H1 (cell line): ENCODE data around the gene DNAH8. TPM values are rescaled to one million over a fixed set of nuclear protein-coding genes. Genes with fewer than 3 reads are reported as not detected.

ENCODE experiments used
- CTCF ChIA-PET: fragments of 300-600 bp; sonication (Branson Sonifier 250); formaldehyde crosslinking; loops from one replicate; lab custom pipeline; 2021; ENCODE audit not compliant: partially characterized antibody; lab: Charles Lee
- POLR2A ChIA-PET: fragments of 300-600 bp; sonication (Branson Sonifier 250); formaldehyde crosslinking; loops from one replicate; lab custom pipeline; 2021; ENCODE audit warnings: inconsistent platforms; ENCODE audit not compliant: partially characterized antibody; lab: Charles Lee
- DNase-seq, 2 experiments: peaks; one replicate each; pipeline versions ENCODE4 v3.0.0 to v3.0.0-alpha.2; 2010 to 2022; ENCODE audit warnings: low spot score in 2 of 2, low read depth in 1 of 2, mixed read lengths in 1 of 2
- FAIRE-seq: peaks from 2 replicates; lab custom pipeline; 2011; peaks lifted over from hg19 to GRCh38; lab: Jason Lieb, UNC
- H2AFZ ChIP-seq: 2 replicates; pipeline ENCODE4 v1.8.1; 2012; ENCODE audit warnings: low read length, inconsistent platforms
- H2AK5ac ChIP-seq: 2 replicates; pipeline ENCODE4 v1.6.1; 2013; ENCODE audit warnings: low read depth, low read length
- H2BK120ac ChIP-seq: replicated peaks from 2 replicates; pipeline ENCODE3; 2013; ENCODE audit warnings: low read depth, low read length, inconsistent platforms
- H2BK12ac ChIP-seq: 2 replicates; pipeline ENCODE4 v1.6.1; 2013; ENCODE audit warnings: low read depth, low read length
- H2BK15ac ChIP-seq: 2 replicates; pipeline ENCODE4 v1.6.1; 2013; ENCODE audit warnings: low read length
- H2BK20ac ChIP-seq: 2 replicates; pipeline ENCODE4 v1.6.1; 2013; ENCODE audit warnings: low read length
- H2BK5ac ChIP-seq: 2 replicates; pipeline ENCODE4 v1.6.1; 2013; ENCODE audit warnings: low read depth, low read length
- H3K14ac ChIP-seq: 2 replicates; pipeline ENCODE4 v1.6.1; 2013; ENCODE audit warnings: inconsistent platforms; ENCODE audit not compliant: insufficient read length
- H3K18ac ChIP-seq: 2 replicates; pipeline ENCODE4 v1.6.1; 2013; ENCODE audit warnings: low read length; ENCODE audit errors: extremely low read depth
- H3K23ac ChIP-seq: 2 replicates; pipeline ENCODE4 v1.6.1; 2013; ENCODE audit warnings: inconsistent platforms; ENCODE audit not compliant: insufficient read length
- H3K23me2 ChIP-seq: 2 replicates; pipeline ENCODE4 v1.6.1; 2013; ENCODE audit warnings: low read depth, low read length
- H3K27ac ChIP-seq: 2 replicates; pipeline ENCODE4 v1.6.1; 2011; ENCODE audit warnings: low read depth, low read length, inconsistent platforms
- H3K27me3 ChIP-seq, 4 experiments: replicated peaks in 1 of 4; 1 replicate in 1 of 4; 2 replicates in 3 of 4; pipeline versions ENCODE4 v1.6.1 to v1.8.1; 2011 to 2013; ENCODE audit warnings: low read length in 3 of 4, mild to moderate bottlenecking in 3 of 4, inconsistent platforms in 2 of 4, mixed read lengths in 2 of 4, moderate library complexity in 1 of 4; ENCODE audit not compliant: control insufficient read depth in 3 of 4, insufficient read depth in 3 of 4; ENCODE audit errors: extremely low read depth in 1 of 4
- H3K36me3 ChIP-seq, 4 experiments: 2 replicates each; pipeline versions ENCODE4 v1.6.1 to v1.8.1; 2011 to 2013; ENCODE audit warnings: mild to moderate bottlenecking in 4 of 4, low read length in 3 of 4, moderate library complexity in 2 of 4, control low read depth in 1 of 4, inconsistent platforms in 1 of 4; ENCODE audit not compliant: insufficient read depth in 4 of 4, control insufficient read depth in 2 of 4
- H3K4ac ChIP-seq: replicated peaks from 2 replicates; pipeline ENCODE3; 2013; ENCODE audit warnings: low read length, low read depth, mixed read lengths, inconsistent platforms; ENCODE audit not compliant: insufficient read length
- H3K4me1 ChIP-seq, 4 experiments: replicated peaks in 1 of 4; 1 replicate in 1 of 4; 2 replicates in 3 of 4; pipeline versions ENCODE4 v1.6.1 to v1.8.1; 2011 to 2013; ENCODE audit warnings: low read length in 3 of 4, inconsistent platforms in 2 of 4, mixed read lengths in 1 of 4; ENCODE audit not compliant: insufficient read depth in 4 of 4, control insufficient read depth in 3 of 4
- H3K4me2 ChIP-seq, 2 experiments: 2 replicates each; pipeline versions ENCODE4 v1.6.1 to v1.8.1; 2011 to 2013; ENCODE audit warnings: low read depth in 2 of 2, low read length in 2 of 2, control low read depth in 1 of 2, inconsistent platforms in 1 of 2, mild to moderate bottlenecking in 1 of 2; ENCODE audit not compliant: insufficient read depth in 1 of 2
- H3K4me3 ChIP-seq, 4 experiments: fragments of 200-600, 300-600 bp in 1 of 4; sonication (generic), shearing (Covaris generic), sonication (Bioruptor Twin) in 1 of 4; 2 replicates each; pipeline versions ENCODE4 v1.5.1 to v1.8.1; 2011 to 2016; ENCODE audit warnings: low read length in 4 of 4, low read depth in 3 of 4, control low read depth in 2 of 4, inconsistent platforms in 2 of 4, mild to moderate bottlenecking in 2 of 4, mixed read lengths in 1 of 4, moderate library complexity in 1 of 4; ENCODE audit not compliant: insufficient read depth in 2 of 4; ENCODE audit errors: extremely low read depth in 1 of 4
- H3K56ac ChIP-seq: replicated peaks from 2 replicates; pipeline ENCODE3; 2013; ENCODE audit warnings: low read depth, mild to moderate bottlenecking, mixed read lengths, low read length, inconsistent platforms; ENCODE audit not compliant: insufficient read length
- H3K79me1 ChIP-seq: 2 replicates; pipeline ENCODE4 v1.6.1; 2013; ENCODE audit warnings: low read depth, low read length, control low read depth
- H3K79me2 ChIP-seq, 2 experiments: 2 replicates each; pipeline versions ENCODE4 v1.6.1 to v1.8.1; 2012 to 2013; ENCODE audit warnings: low read length in 2 of 2, mild to moderate bottlenecking in 2 of 2, inconsistent platforms in 1 of 2; ENCODE audit not compliant: insufficient read depth in 2 of 2, control insufficient read depth in 1 of 2
- H3K9ac ChIP-seq, 4 experiments: replicated peaks in 1 of 4; 1 replicate in 1 of 4; 2 replicates in 3 of 4; pipeline versions ENCODE4 v1.6.1 to v1.8.1; 2011 to 2013; ENCODE audit warnings: low read depth in 3 of 4, low read length in 3 of 4, control low read depth in 2 of 4, mild to moderate bottlenecking in 2 of 4, moderate library complexity in 2 of 4, inconsistent platforms in 1 of 4; ENCODE audit errors: extremely low read depth in 1 of 4
- H3K9me3 ChIP-seq, 2 experiments: 2 replicates each; pipeline versions ENCODE4 v1.6.1 to v1.8.1; 2012 to 2013; ENCODE audit warnings: mild to moderate bottlenecking in 2 of 2, moderate library complexity in 2 of 2, control low read depth in 1 of 2, inconsistent platforms in 1 of 2, low read depth in 1 of 2, low read length in 1 of 2, mixed read lengths in 1 of 2; ENCODE audit not compliant: insufficient read depth in 2 of 2
- H4K20me1 ChIP-seq, 2 experiments: replicated peaks in 1 of 2; 2 replicates each; pipeline versions ENCODE3 to v1.8.1; 2011 to 2013; ENCODE audit warnings: inconsistent platforms in 2 of 2, low read length in 2 of 2, mild to moderate bottlenecking in 1 of 2; ENCODE audit not compliant: insufficient read depth in 2 of 2, control insufficient read depth in 1 of 2
- H4K5ac ChIP-seq: 2 replicates; pipeline ENCODE4 v1.6.1; 2013; ENCODE audit warnings: low read length, low read depth, mixed read lengths, inconsistent platforms; ENCODE audit not compliant: insufficient read length
- H4K8ac ChIP-seq: 2 replicates; pipeline ENCODE4 v1.8.0; 2013; ENCODE audit warnings: mild to moderate bottlenecking, moderate library complexity, low read length, inconsistent platforms; ENCODE audit not compliant: insufficient read depth; ENCODE audit errors: extremely low read depth
- H4K91ac ChIP-seq: replicated peaks from 2 replicates; pipeline ENCODE3; 2013; ENCODE audit warnings: low read length, mixed read lengths, inconsistent platforms; ENCODE audit not compliant: insufficient read length
- CBX8 ChIP-seq: fragments of 300-800, 300-1000 bp; sonication (generic); IDR thresholded peaks from 2 replicates; pipeline ENCODE4 v1.7.1; 2016; ENCODE audit warnings: low read depth, low read length, borderline replicate concordance
- CREB1 ChIP-seq: IDR thresholded peaks from 2 replicates; pipeline ENCODE4 v1.6.1; 2012; ENCODE audit warnings: inconsistent platforms
- HDAC6 ChIP-seq: IDR thresholded peaks from one replicate; pipeline ENCODE4 v1.7.1; 2012; ENCODE audit warnings: low read depth, mild to moderate bottlenecking, inconsistent platforms, low read length, moderate library complexity
- JUN ChIP-seq: IDR thresholded peaks from 2 replicates; pipeline ENCODE4 v1.6.1; 2011; ENCODE audit warnings: low read depth, mild to moderate bottlenecking, improper control_type of control experiment, low read length
- NRF1 ChIP-seq: IDR thresholded peaks from 2 replicates; pipeline ENCODE4 v1.6.1; 2011; ENCODE audit warnings: mild to moderate bottlenecking, low read depth, low read length, improper control_type of control experiment
- POU5F1 ChIP-seq: IDR thresholded peaks from 2 replicates; pipeline ENCODE4 v1.6.1; 2011; ENCODE audit warnings: low read depth, mild to moderate bottlenecking, low read length, moderate library complexity
- RAD21 ChIP-seq, 2 experiments: IDR thresholded peaks in 1 of 2; conservative IDR thresholded peaks in 1 of 2; 2 replicates each; pipeline ENCODE4 v1.6.1; 2011; ENCODE audit warnings: low read depth in 2 of 2, low read length in 2 of 2, improper control_type of control experiment in 1 of 2, inconsistent platforms in 1 of 2, mild to moderate bottlenecking in 1 of 2, moderate library complexity in 1 of 2
- RBBP5 ChIP-seq: IDR thresholded peaks from 2 replicates; pipeline ENCODE4 v1.7.1; 2012; ENCODE audit warnings: low read depth, mild to moderate bottlenecking, inconsistent platforms, low read length, moderate library complexity, borderline replicate concordance
- SP2 ChIP-seq: IDR thresholded peaks from 2 replicates; pipeline ENCODE4 v1.6.1; 2012; ENCODE audit warnings: mild to moderate bottlenecking, low read length, inconsistent platforms
- TCF12 ChIP-seq: IDR thresholded peaks from 2 replicates; pipeline ENCODE4 v1.6.1; 2011; ENCODE audit warnings: low read depth, mild to moderate bottlenecking, low read length
- WGBS, 2 experiments: shearing (Covaris generic) in 1 of 2; methylation state at CpG; one replicate each; pipeline versions ENCODE4 v1.1.6 to v1.1.7; 2013 to 2015; ENCODE audit warnings: low lambda C conversion rate in 2 of 2, mixed read lengths in 2 of 2, inconsistent platforms in 1 of 2, low coverage in 1 of 2, missing lambda C conversion rate in 1 of 2; ENCODE audit not compliant: insufficient replicate concordance in 2 of 2, insufficient coverage in 1 of 2, insufficient read length in 1 of 2; ENCODE audit errors: extremely low coverage in 1 of 2, missing lambda C conversion rate in 1 of 2; 5-methylcytosine and 5-hydroxymethylcytosine counted together
- polyA plus RNA-seq, 7 experiments: library from polyadenylated mRNA; depleted of rRNA in 3 of 7; stranded (reverse) in 5 of 7; unstranded in 2 of 7; fragments of >200 nt in 5 of 7; fragments of 200-250 nt in 2 of 7; gene quantifications; 1 replicate in 5 of 7; 2 replicates in 1 of 7; 4 replicates in 1 of 7; pipeline versions ENCODE4 v1.2.1 to v1.2.3, GENCODE V29; 2011 to 2013; ENCODE audit warnings: missing spikeins in 2 of 7, mixed read lengths in 2 of 7
- total RNA-seq: library from RNA; stranded (reverse); fragmentation: NEBNext Ultra II Directional; extraction: Animal tissue kit (Norgen Biotek cat#: 25700); gene quantifications from 2 replicates; pipeline ENCODE4 v1.2.1, GENCODE V29; 2021

DNAH8 gene
- total and polyA plus RNA-seq, 2 of the 8 experiments (the other 6 are each of a cell fraction or from before 2014, with no cell fraction given), result under 0.01 TPM; not detected in 1

- H4K20me1 ChIP-seq, result no peaks in the 10 kb centered on the region
- no peak overlapping the region for H4K5ac ChIP-seq
- no peak overlapping the region for H4K91ac ChIP-seq
- H3K27me3 ChIP-seq, result no peaks in the 10 kb centered on the region
- H3K56ac ChIP-seq, result no peak overlapping the region
- H2BK15ac ChIP-seq, result no peak overlapping the region
- H3K27ac ChIP-seq, result no peak overlapping the region
- CTCF ChIA-PET, result interaction anchor here (1.3 to 2.6 kb wide), 2 partner anchors 49 to 148 kb away, joined by 4 to 10 read pairs; no protein-coding TSS in a partner anchor
- FAIRE-seq (no peak), DNase-seq (no peak)
- H3K36me3 ChIP-seq, result no peaks in the 10 kb centered on the region
- H3K79me2 ChIP-seq, result no peaks in the 10 kb centered on the region
- no peaks in the 10 kb centered on the region for H3K9me3 ChIP-seq
- no peak overlapping the region for H3K4me2 ChIP-seq
- WGBS, 2 experiments, result 84% methylated on average over 5 of the region's 5 CpGs; no CpG with 5 or more reads in 1 of the 2 experiments
- POLR2A ChIA-PET, result interaction anchor here (2.3 kb wide), 1 partner anchor 21 kb away, joined by 6 read pairs; the partner anchor contains the start of gene GLO1
- H3K18ac ChIP-seq, result no peak overlapping the region
- TF ChIP-seq HDAC6 (no peak), TCF12 (no peak), SP2 (no peak), RBBP5 (no peak), POU5F1 (no peak), JUN (no peak), CBX8 (no peak), NRF1 (no peak), CREB1 (no peak), RAD21 (IDR thresholded peaks at IDR 0.05 in 1 of 2, conservative IDR thresholded peaks at IDR 0.05 in 1 of 2; ENCODE audit: low read depth in 2 of 2, low read length in 2 of 2) (no peak)
- H3K79me1 ChIP-seq, result no peaks in the 10 kb centered on the region
- H4K8ac ChIP-seq, result no peak overlapping the region
- no peaks in the 10 kb centered on the region for H3K4me1 ChIP-seq
- H3K4me3 ChIP-seq, result no peak overlapping the region
- no peaks in the 10 kb centered on the region for H3K23me2 ChIP-seq
- no peak overlapping the region for H2BK12ac ChIP-seq
- no peak overlapping the region for H2BK20ac ChIP-seq
- H2AK5ac ChIP-seq, result no peak overlapping the region
- H3K14ac ChIP-seq, result no peak overlapping the region
- H2AFZ ChIP-seq, result no peak overlapping the region
- H3K23ac ChIP-seq, result no peak overlapping the region
- H3K4ac ChIP-seq, result no peak overlapping the region
- no peak overlapping the region for H2BK120ac ChIP-seq
- no peak overlapping the region for H3K9ac ChIP-seq
- H2BK5ac ChIP-seq, result no peak overlapping the region
Observed at GRCh38 chr6:38724343-38724742, 9.2 kb downstream of the DNAH8 start.
